Osteoblast (primary cell): Measurements from ENCODE around the gene DRC3. TPM values are rescaled to one million over a fixed set of nuclear protein-coding genes. Genes with fewer than 3 reads are reported as not detected.

Experiments
- DNase-seq: peaks from one replicate; pipeline ENCODE4 v3.0.0; 2011; ENCODE audit warnings: low spot score, mixed read lengths; ENCODE audit not compliant: insufficient read length; ENCODE audit errors: missing footprints
- H2AFZ ChIP-seq: 2 replicates; pipeline ENCODE4 v1.6.0; 2011; ENCODE audit warnings: mild to moderate bottlenecking, low read length
- H3K27ac ChIP-seq: 2 replicates; pipeline ENCODE4 v1.5.1; 2011; ENCODE audit warnings: mild to moderate bottlenecking, low read depth, low read length, moderate library complexity
- H3K27me3 ChIP-seq: 2 replicates; pipeline ENCODE4 v1.6.0; 2012; ENCODE audit warnings: mild to moderate bottlenecking, control low read depth, inconsistent platforms, low read length, moderate library complexity; ENCODE audit not compliant: insufficient read depth
- H3K36me3 ChIP-seq: 2 replicates; pipeline ENCODE4 v1.5.1; 2011; ENCODE audit warnings: mild to moderate bottlenecking, low read length, control low read depth, moderate library complexity; ENCODE audit not compliant: insufficient read depth
- H3K4me1 ChIP-seq: 2 replicates; pipeline ENCODE4 v1.5.1; 2011; ENCODE audit warnings: mild to moderate bottlenecking, low read length, control low read depth, moderate library complexity; ENCODE audit not compliant: insufficient read depth
- H3K4me2 ChIP-seq: 2 replicates; pipeline ENCODE4 v1.6.0; 2011; ENCODE audit warnings: mild to moderate bottlenecking, low read length; ENCODE audit not compliant: insufficient read depth
- H3K4me3 ChIP-seq: fragments of 200-600 bp; sonication (generic); 3 replicates; pipeline ENCODE4 v1.5.1; 2012; ENCODE audit warnings: mild to moderate bottlenecking, low read length, inconsistent platforms; ENCODE audit not compliant: insufficient read depth
- H3K79me2 ChIP-seq: 2 replicates; pipeline ENCODE4 v1.6.0; 2012; ENCODE audit warnings: mild to moderate bottlenecking, low read length, control low read depth, inconsistent platforms; ENCODE audit not compliant: insufficient read depth
- H3K9me3 ChIP-seq: 2 replicates; pipeline ENCODE4 v1.5.1; 2011; ENCODE audit warnings: low read depth, low read length, control low read depth
- H4K20me1 ChIP-seq: 2 replicates; pipeline ENCODE4 v1.6.0; 2012; ENCODE audit warnings: mild to moderate bottlenecking, low read length, control low read depth; ENCODE audit not compliant: insufficient read depth
- CTCF ChIP-seq: IDR thresholded peaks from 2 replicates; pipeline ENCODE4 v1.5.1; 2011; ENCODE audit warnings: mild to moderate bottlenecking, low read depth, low read length, moderate library complexity; ENCODE audit errors: extremely low read depth
- total RNA-seq: library from RNA; depleted of rRNA; stranded (reverse); fragments of >200 nt; gene quantifications from 2 replicates; pipeline ENCODE4 v1.2.3, GENCODE V29; 2012

Gene DRC3
- total RNA-seq, 1 donor, result 2.9 TPM

GRCh38 chr17:17946093-17946492 lies 26.6 kb upstream of the DRC3 start:
- no peaks in the 10 kb centered on the region for H3K36me3 ChIP-seq
- peaks cover 43% of the 10 kb centered on the region for H3K4me1 ChIP-seq
- H3K27ac ChIP-seq, result no peak overlapping the region
- H3K4me3 ChIP-seq, result no peak overlapping the region
- no peak overlapping the region for H2AFZ ChIP-seq
- H3K79me2 ChIP-seq, result peaks cover 82% of the 10 kb centered on the region
- H3K27me3 ChIP-seq, result no peaks in the 10 kb centered on the region
- DNase-seq, result no peak
- H3K9me3 ChIP-seq, result no peaks in the 10 kb centered on the region
- no peak for TF ChIP-seq CTCF
- H4K20me1 ChIP-seq, result peaks cover 22% of the 10 kb centered on the region
- H3K4me2 ChIP-seq, result no peak overlapping the region

- Histone ChIP-seq H3K27ac (peak overlapping the region; percentile 24), H3K27me3 (no peaks in the 10 kb centered on the region), H3K79me2 (peaks cover 81% of the 10 kb centered on the region), H3K4me2 (peak overlapping the region; percentile 23), H4K20me1 (peaks cover 22% of the 10 kb centered on the region), H3K9me3 (no peaks in the 10 kb centered on the region), H3K4me1 (peaks cover 46% of the 10 kb centered on the region), H2AFZ (no peak overlapping the region), H3K36me3 (no peaks in the 10 kb centered on the region), H3K4me3 (no peak overlapping the region)
- no peak for DNase-seq
- TF ChIP-seq CTCF, result no peak
Observed at GRCh38 chr17:17947309-17947708, 25.4 kb upstream of the DRC3 start.

- Histone ChIP-seq H3K4me3 (no peak overlapping the region), H3K79me2 (peaks cover 82% of the 10 kb centered on the region), H3K27me3 (no peaks in the 10 kb centered on the region), H3K9me3 (no peaks in the 10 kb centered on the region), H2AFZ (no peak overlapping the region), H3K4me2 (peak overlapping the region; percentile 83), H3K4me1 (peaks cover 44% of the 10 kb centered on the region), H3K36me3 (no peaks in the 10 kb centered on the region), H4K20me1 (peaks cover 22% of the 10 kb centered on the region), H3K27ac (peak overlapping the region; percentile 64)
- no peak for DNase-seq
- no peak for TF ChIP-seq CTCF
Observed at GRCh38 chr17:17947966-17948365, 24.7 kb upstream of the DRC3 start.

GRCh38 chr17:17950347-17950746 lies 22.3 kb upstream of the DRC3 start:
- Histone ChIP-seq H4K20me1 (peaks cover 11% of the 10 kb centered on the region), H2AFZ (no peak overlapping the region), H3K4me1 (peaks cover 34% of the 10 kb centered on the region), H3K27me3 (no peaks in the 10 kb centered on the region), H3K4me2 (no peak overlapping the region), H3K27ac (peak overlapping the region; percentile 9), H3K79me2 (peaks cover 82% of the 10 kb centered on the region), H3K4me3 (no peak overlapping the region), H3K9me3 (no peaks in the 10 kb centered on the region), H3K36me3 (no peaks in the 10 kb centered on the region)
- no peak for TF ChIP-seq CTCF
- no peak for DNase-seq
